ENCODE results near the gene BPIFB1. TPM values are rescaled to one million over a fixed set of nuclear protein-coding genes. Genes with fewer than 3 reads are reported as not detected.

The BPIFB1 gene
- total RNA-seq, 6 experiments from 2014 or later: not detected

GRCh38 chr20:33316958-33317357 is 33.9 kb downstream of the BPIFB1 start:
- Mint-ChIP-seq H3K36me3 (ENCODE audit: low read depth) (no peaks in the 10 kb centered on the region), H3K4me3 (no peak overlapping the region), H3K27ac (no peak overlapping the region), H3K27me3 (ENCODE audit: insufficient read depth) (peaks cover 59% of the 10 kb centered on the region), H3K9me3 (no peaks in the 10 kb centered on the region), H3K4me1 (ENCODE audit: low read depth) (no peaks in the 10 kb centered on the region)
- TF ChIP-seq CTCF (IDR thresholded peaks at IDR 0.05): no peak
- no peak for DNase-seq

- Mint-ChIP-seq H3K9me3 (no peaks in the 10 kb centered on the region), H3K4me1 (ENCODE audit: low read depth) (no peaks in the 10 kb centered on the region), H3K27me3 (ENCODE audit: insufficient read depth) (peaks cover 62% of the 10 kb centered on the region), H3K36me3 (ENCODE audit: low read depth) (no peaks in the 10 kb centered on the region), H3K4me3 (no peak overlapping the region), H3K27ac (no peak overlapping the region)
- no peak for TF ChIP-seq CTCF (IDR thresholded peaks at IDR 0.05)
- DNase-seq: no peak
These were observed 34.5 kb downstream of the BPIFB1 start for GRCh38 chr20:33317424-33318095.

GRCh38 chr20:33318096-33318429 is 35.0 kb downstream of the BPIFB1 start:
- peaks cover 63% of the 10 kb centered on the region for H3K27me3 Mint-ChIP-seq (ENCODE audit: insufficient read depth)
- no peak for DNase-seq

GRCh38 chr20:33320006-33320405 is 37.0 kb downstream of the BPIFB1 start:
- no peak for TF ChIP-seq CTCF (IDR thresholded peaks at IDR 0.05)
- no peak for DNase-seq
- Mint-ChIP-seq H3K27ac (no peak overlapping the region), H3K9me3 (no peaks in the 10 kb centered on the region), H3K4me3 (no peak overlapping the region), H3K36me3 (ENCODE audit: low read depth) (no peaks in the 10 kb centered on the region), H3K27me3 (ENCODE audit: insufficient read depth) (peaks cover 62% of the 10 kb centered on the region), H3K4me1 (ENCODE audit: low read depth) (no peaks in the 10 kb centered on the region)

More at GRCh38 chr20:33318096-33318429, 35.0 kb downstream of the BPIFB1 start:
- Mint-ChIP-seq H3K36me3 (ENCODE audit: low read depth) (no peaks in the 10 kb centered on the region), H3K9me3 (no peaks in the 10 kb centered on the region), H3K27ac (no peak overlapping the region), H3K4me3 (no peak overlapping the region), H3K4me1 (ENCODE audit: low read depth) (no peaks in the 10 kb centered on the region)
- no peak for TF ChIP-seq CTCF (IDR thresholded peaks at IDR 0.05)

GRCh38 chr20:33322456-33322855 is 39.4 kb downstream of the BPIFB1 start:
- Mint-ChIP-seq H3K4me1 (ENCODE audit: low read depth) (no peaks in the 10 kb centered on the region), H3K9me3 (no peaks in the 10 kb centered on the region), H3K27ac (no peak overlapping the region), H3K4me3 (no peak overlapping the region), H3K27me3 (ENCODE audit: insufficient read depth) (peaks cover 60% of the 10 kb centered on the region), H3K36me3 (ENCODE audit: low read depth) (no peaks in the 10 kb centered on the region)
- DNase-seq: no peak
- no peak for TF ChIP-seq CTCF (IDR thresholded peaks at IDR 0.05)

All from HFFc6 (cell line).